ENCODE data around the gene ITGBL1.

DNA sequence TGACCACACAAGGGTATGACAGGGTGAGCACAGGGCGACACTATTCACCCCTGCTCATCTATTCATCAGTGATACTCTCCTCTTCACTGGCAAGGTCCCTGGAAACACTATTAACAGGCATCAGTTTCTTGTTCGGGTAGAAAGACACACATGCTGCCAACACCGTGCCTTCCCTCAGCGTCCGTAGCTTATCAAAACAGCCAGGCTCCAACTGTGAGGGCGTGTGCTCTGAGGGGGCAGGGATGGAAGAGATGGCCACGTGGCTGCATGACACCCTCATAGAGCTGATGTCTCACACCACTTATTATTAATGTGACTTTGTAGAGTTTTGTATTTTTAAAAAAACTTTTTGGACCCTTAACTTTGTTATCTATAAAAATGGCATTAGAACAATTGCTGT is 160.3 kb downstream of the ITGBL1 start:
- TF ChIP-seq, protein P1, sequence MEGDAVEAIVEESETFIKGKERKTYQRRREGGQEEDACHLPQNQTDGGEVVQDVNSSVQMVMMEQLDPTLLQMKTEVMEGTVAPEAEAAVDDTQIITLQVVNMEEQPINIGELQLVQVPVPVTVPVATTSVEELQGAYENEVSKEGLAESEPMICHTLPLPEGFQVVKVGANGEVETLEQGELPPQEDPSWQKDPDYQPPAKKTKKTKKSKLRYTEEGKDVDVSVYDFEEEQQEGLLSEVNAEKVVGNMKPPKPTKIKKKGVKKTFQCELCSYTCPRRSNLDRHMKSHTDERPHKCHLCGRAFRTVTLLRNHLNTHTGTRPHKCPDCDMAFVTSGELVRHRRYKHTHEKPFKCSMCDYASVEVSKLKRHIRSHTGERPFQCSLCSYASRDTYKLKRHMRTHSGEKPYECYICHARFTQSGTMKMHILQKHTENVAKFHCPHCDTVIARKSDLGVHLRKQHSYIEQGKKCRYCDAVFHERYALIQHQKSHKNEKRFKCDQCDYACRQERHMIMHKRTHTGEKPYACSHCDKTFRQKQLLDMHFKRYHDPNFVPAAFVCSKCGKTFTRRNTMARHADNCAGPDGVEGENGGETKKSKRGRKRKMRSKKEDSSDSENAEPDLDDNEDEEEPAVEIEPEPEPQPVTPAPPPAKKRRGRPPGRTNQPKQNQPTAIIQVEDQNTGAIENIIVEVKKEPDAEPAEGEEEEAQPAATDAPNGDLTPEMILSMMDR (IDR thresholded peaks at IDR 0.05), result no peak
- TF ChIP-seq EZH2 (IDR thresholded peaks at IDR 0.05; ENCODE audit: borderline replicate concordance, insufficient read depth, low read depth, low read length, poor library complexity, severe bottlenecking), result no peak

Data from B cell (primary cell).